Head of caudate nucleus (tissue), 42 donors: ENCODE data around the gene LAMA4.

Experiments
- DNase-seq, 42 donors: peaks; one replicate each; pipeline versions ENCODE4 v3.0.0 to v3.0.0-alpha.2; 2020 to 2021; ENCODE audit warnings: mixed read lengths in 7 of 42
- intact Hi-C: fragments of 100-400 bp; cut with DNase I; formaldehyde crosslinking; loops from one replicate; pipeline ENCODE4 v1.15.0; 2022

Gene LAMA4

GRCh38 chr6:112251171-112251875, 3.0 kb downstream of the LAMA4 start:
- no peak for DNase-seq
- intact Hi-C loops, result no loop called here

GRCh38 chr6:112249489-112249888, 4.9 kb downstream of the LAMA4 start:
- intact Hi-C loops, result no loop called here
- DNase-seq, result no peak

- intact Hi-C loops, result no loop called here
- DNase-seq, result no peak
Observed at GRCh38 chr6:112247275-112247674, 7.1 kb downstream of the LAMA4 start.

- intact Hi-C loops, result no loop called here
- no peak for DNase-seq
Observed at GRCh38 chr6:112245511-112246203, 8.7 kb downstream of the LAMA4 start.

GRCh38 chr6:112243861-112244827, 10.2 kb downstream of the LAMA4 start:
- intact Hi-C loops, result no loop called here
- DNase-seq, result peak in 7 of 42 donors; percentile 13 to 54 (median 24)

GRCh38 chr6:112241820-112242429, 12.4 kb downstream of the LAMA4 start:
- DNase-seq, result no peak

GRCh38 chr6:112237595-112237994, 16.8 kb downstream of the LAMA4 start:
- peak in 1 of 42 donors; percentile 44 for DNase-seq
- intact Hi-C loops, result no loop called here

More at GRCh38 chr6:112241820-112242429, 12.4 kb downstream of the LAMA4 start:
- intact Hi-C loops, result no loop called here

- DNase-seq, result no peak
- intact Hi-C loops, result no loop called here
Observed at GRCh38 chr6:112237066-112237465, 17.3 kb downstream of the LAMA4 start.

GRCh38 chr6:112235956-112236355, 18.4 kb downstream of the LAMA4 start:
- intact Hi-C loops, result no loop called here
- DNase-seq, result no peak

GRCh38 chr6:112234601-112235000, 19.8 kb downstream of the LAMA4 start:
- intact Hi-C loops, result no loop called here

GRCh38 chr6:112233847-112234246, 20.5 kb downstream of the LAMA4 start:
- no peak for DNase-seq
- intact Hi-C loops, result no loop called here

More at GRCh38 chr6:112234601-112235000, 19.8 kb downstream of the LAMA4 start:
- no peak for DNase-seq

GRCh38 chr6:112232845-112233256, 21.5 kb downstream of the LAMA4 start:
- DNase-seq, result no peak
- intact Hi-C loops, result no loop called here

GRCh38 chr6:112231594-112232060, 22.7 kb downstream of the LAMA4 start:
- DNase-seq, result no peak
- intact Hi-C loops, result no loop called here

GRCh38 chr6:112231164-112231563, 23.2 kb downstream of the LAMA4 start:
- intact Hi-C loops, result no loop called here
- DNase-seq, result no peak

- intact Hi-C loops, result no loop called here
Observed at GRCh38 chr6:112228480-112229332, 25.7 kb downstream of the LAMA4 start.

GRCh38 chr6:112227992-112228391, 26.4 kb downstream of the LAMA4 start:
- DNase-seq, result no peak
- intact Hi-C loops, result no loop called here

More at GRCh38 chr6:112228480-112229332, 25.7 kb downstream of the LAMA4 start:
- no peak for DNase-seq

GRCh38 chr6:112227411-112227810, 27.0 kb downstream of the LAMA4 start:
- no peak for DNase-seq

GRCh38 chr6:112225691-112226090, 28.7 kb downstream of the LAMA4 start:
- intact Hi-C loops, result no loop called here

More at GRCh38 chr6:112227411-112227810, 27.0 kb downstream of the LAMA4 start:
- intact Hi-C loops, result no loop called here

More at GRCh38 chr6:112225691-112226090, 28.7 kb downstream of the LAMA4 start:
- DNase-seq, result no peak
